Chondrocyte (in vitro differentiated cells): ENCODE measurements around the gene RFXAP. TPM values are rescaled to one million over a fixed set of nuclear protein-coding genes. Genes with fewer than 3 reads are reported as not detected.

Experiments
- DNase-seq: peaks from one replicate; pipeline ENCODE4 v3.0.0; 2021; ENCODE audit warnings: mixed read lengths, low spot score
- H3K27ac Mint-ChIP-seq: one replicate; pipeline ENCODE4 v1.8.0; 2021; ENCODE audit warnings: mild to moderate bottlenecking, moderate library complexity, mixed read lengths; ENCODE audit not compliant: unreplicated experiment
- H3K27me3 Mint-ChIP-seq: 2 replicates; pipeline ENCODE4 v1.8.0; 2021; ENCODE audit warnings: low read depth, mixed read lengths
- H3K36me3 Mint-ChIP-seq: 2 replicates; pipeline ENCODE4 v1.8.0; 2021; ENCODE audit warnings: low read depth, mixed read lengths
- H3K4me1 Mint-ChIP-seq: 2 replicates; pipeline ENCODE4 v1.8.0; 2021; ENCODE audit warnings: low read depth, mild to moderate bottlenecking, mixed read lengths
- H3K4me3 Mint-ChIP-seq: one replicate; pipeline ENCODE4 v1.8.0; 2021; ENCODE audit warnings: mild to moderate bottlenecking, moderate library complexity, mixed read lengths; ENCODE audit not compliant: unreplicated experiment
- H3K9me3 Mint-ChIP-seq: 2 replicates; pipeline ENCODE4 v1.8.0; 2021; ENCODE audit warnings: low read depth, mixed read lengths
- total RNA-seq: library from RNA; stranded (reverse); gene quantifications from 3 replicates; pipeline ENCODE4 v1.2.1, GENCODE V29; 2021
- TF ChIP-seq, protein P1 (sequence below): fragments of 200-600 bp; sonication (generic); IDR thresholded peaks from 2 replicates; pipeline ENCODE4 v1.5.0; 2021; ENCODE audit warnings: antibody characterized with exemption, mild to moderate bottlenecking, moderate library complexity

Gene RFXAP
- total RNA-seq, 1 donor from 2014 or later, result 5.0 TPM

DNA sequence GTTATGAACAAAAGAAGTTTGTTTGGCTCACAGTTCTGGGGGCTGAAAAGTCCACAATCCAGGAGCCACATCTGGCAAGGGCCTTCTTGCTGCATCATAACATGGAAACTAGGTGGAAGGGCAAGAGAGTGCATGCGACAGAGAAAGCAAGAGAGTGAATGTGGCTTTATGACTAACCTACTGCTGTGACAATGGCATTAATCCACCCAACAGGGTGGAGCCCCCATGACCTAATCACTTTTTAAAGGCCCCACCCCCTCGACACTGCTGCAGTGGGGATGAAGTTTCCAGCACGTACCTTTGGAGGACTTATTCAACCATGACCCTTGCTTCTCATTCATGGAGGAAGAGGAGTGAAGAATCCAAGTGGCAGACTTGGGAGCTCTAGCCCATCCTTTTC is 30.0 kb upstream of the RFXAP start:
- Mint-ChIP-seq H3K4me1 (no peaks in the 10 kb centered on the region), H3K27ac (no peak overlapping the region), H3K4me3 (no peak overlapping the region), H3K36me3 (no peaks in the 10 kb centered on the region), H3K9me3 (no peaks in the 10 kb centered on the region), H3K27me3 (no peaks in the 10 kb centered on the region)
- TF ChIP-seq, protein P1, sequence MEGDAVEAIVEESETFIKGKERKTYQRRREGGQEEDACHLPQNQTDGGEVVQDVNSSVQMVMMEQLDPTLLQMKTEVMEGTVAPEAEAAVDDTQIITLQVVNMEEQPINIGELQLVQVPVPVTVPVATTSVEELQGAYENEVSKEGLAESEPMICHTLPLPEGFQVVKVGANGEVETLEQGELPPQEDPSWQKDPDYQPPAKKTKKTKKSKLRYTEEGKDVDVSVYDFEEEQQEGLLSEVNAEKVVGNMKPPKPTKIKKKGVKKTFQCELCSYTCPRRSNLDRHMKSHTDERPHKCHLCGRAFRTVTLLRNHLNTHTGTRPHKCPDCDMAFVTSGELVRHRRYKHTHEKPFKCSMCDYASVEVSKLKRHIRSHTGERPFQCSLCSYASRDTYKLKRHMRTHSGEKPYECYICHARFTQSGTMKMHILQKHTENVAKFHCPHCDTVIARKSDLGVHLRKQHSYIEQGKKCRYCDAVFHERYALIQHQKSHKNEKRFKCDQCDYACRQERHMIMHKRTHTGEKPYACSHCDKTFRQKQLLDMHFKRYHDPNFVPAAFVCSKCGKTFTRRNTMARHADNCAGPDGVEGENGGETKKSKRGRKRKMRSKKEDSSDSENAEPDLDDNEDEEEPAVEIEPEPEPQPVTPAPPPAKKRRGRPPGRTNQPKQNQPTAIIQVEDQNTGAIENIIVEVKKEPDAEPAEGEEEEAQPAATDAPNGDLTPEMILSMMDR, result no peak
- no peak for DNase-seq

DNA sequence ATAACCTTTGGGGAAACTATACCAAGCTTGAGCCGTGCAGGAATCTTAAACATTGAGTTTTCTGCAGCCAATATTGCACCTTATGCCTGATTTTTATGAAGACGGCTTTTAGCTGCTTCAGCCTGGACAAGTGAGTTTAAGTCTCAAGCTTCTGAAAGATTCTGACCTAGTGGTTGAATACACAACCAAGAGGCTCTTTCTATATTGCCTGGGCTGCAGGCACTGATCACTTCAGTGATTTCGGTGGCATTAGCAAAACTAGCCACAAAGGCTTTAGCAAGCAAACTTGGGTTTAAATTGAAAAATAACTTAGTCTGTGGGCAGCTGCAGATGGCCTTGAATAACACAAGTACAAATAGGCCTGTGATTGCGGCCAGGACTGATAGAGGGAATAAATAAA is 29.3 kb upstream of the RFXAP start:
- H3K9me3 Mint-ChIP-seq, result no peaks in the 10 kb centered on the region
- no peak for DNase-seq
- H3K27me3 Mint-ChIP-seq, result peaks cover 3% of the 10 kb centered on the region
- no peaks in the 10 kb centered on the region for H3K36me3 Mint-ChIP-seq
- no peak overlapping the region for H3K27ac Mint-ChIP-seq
- H3K4me1 Mint-ChIP-seq, result no peaks in the 10 kb centered on the region
- TF ChIP-seq, protein P1, result no peak
- no peak overlapping the region for H3K4me3 Mint-ChIP-seq

DNA sequence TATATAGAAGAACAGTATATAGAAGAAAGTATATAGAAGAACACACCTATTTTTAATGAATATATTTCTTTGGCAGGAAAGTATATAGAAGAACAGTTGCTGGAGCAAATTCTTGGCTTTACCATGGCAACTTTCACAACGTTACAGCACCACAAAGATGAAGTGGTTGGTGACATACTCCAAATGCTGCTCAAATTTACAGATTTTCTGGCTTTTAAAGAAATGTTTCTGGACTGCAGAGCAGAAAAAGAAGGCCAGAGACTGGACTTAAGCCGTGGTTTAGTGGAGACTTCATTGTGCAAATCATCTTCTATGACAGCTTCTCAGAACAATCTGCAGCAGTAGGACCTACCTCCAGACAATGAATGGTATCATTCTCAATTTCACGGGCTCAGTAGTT is 24.3 kb upstream of the RFXAP start:
- TF ChIP-seq, protein P1, result no peak
- no peak for DNase-seq
- H3K4me3 Mint-ChIP-seq, result no peak overlapping the region
- H3K9me3 Mint-ChIP-seq, result no peaks in the 10 kb centered on the region
- H3K27ac Mint-ChIP-seq, result no peak overlapping the region
- no peaks in the 10 kb centered on the region for H3K4me1 Mint-ChIP-seq
- no peaks in the 10 kb centered on the region for H3K36me3 Mint-ChIP-seq
- peaks cover 6% of the 10 kb centered on the region for H3K27me3 Mint-ChIP-seq

DNA sequence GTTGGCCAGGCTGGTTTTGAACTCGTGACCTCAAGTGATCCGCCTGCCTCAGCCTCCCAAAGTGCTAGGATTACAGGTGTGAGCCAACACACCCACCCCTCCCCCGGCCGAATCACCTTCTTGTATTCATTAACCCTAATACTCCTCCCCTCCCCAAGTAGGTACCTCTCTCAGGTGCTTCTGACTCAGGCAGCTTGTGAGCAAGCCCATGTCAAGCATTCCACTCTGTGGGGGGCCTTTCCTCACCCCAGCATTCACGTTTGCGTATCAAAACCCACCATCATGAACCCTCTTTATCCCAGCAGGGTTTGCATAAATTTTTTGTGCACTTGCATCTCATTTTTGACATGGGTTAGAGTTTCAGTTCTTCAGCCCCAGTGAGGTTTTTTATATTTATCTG is 23.6 kb upstream of the RFXAP start:
- no peak overlapping the region for H3K27ac Mint-ChIP-seq
- H3K36me3 Mint-ChIP-seq, result no peaks in the 10 kb centered on the region
- no peak for DNase-seq
- TF ChIP-seq, protein P1, result no peak
- peaks cover 8% of the 10 kb centered on the region for H3K27me3 Mint-ChIP-seq
- no peaks in the 10 kb centered on the region for H3K4me1 Mint-ChIP-seq
- no peaks in the 10 kb centered on the region for H3K9me3 Mint-ChIP-seq
- H3K4me3 Mint-ChIP-seq, result no peak overlapping the region

DNA sequence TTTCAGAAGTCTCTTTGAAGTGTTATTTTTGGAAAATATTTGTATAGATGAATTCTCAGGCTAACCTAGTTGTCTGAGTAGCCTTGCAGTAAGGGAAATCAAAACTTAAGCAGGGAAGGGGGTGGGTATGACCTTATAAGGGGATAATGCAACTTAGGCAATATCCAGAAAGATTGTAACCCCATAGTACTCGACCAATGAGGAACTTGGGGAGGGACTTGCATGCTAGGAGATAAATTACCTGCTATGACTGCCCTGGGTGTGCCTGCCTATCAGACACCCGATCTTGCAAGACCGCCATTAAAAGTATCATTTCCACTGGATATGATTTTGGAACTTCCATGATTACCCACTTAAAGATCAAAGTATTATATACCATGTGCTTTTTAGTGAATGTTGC is 23.0 kb upstream of the RFXAP start:
- Mint-ChIP-seq H3K4me3 (no peak overlapping the region), H3K27me3 (peaks cover 10% of the 10 kb centered on the region), H3K36me3 (no peaks in the 10 kb centered on the region), H3K4me1 (no peaks in the 10 kb centered on the region), H3K9me3 (no peaks in the 10 kb centered on the region), H3K27ac (no peak overlapping the region)
- TF ChIP-seq, protein P1, result no peak
- no peak for DNase-seq
